LNCaP clone FGC (cell line): ENCODE data around the gene ECI2.

Experiments used
- DNase-seq: peaks from one replicate; pipeline ENCODE4 v3.0.0-alpha.2; 2011; ENCODE audit warnings: low read depth
- H3K4me3 ChIP-seq: 2 replicates; pipeline ENCODE4 v1.5.1; 2011; ENCODE audit warnings: mild to moderate bottlenecking, low read depth, low read length, control low read depth
- CTCF ChIP-seq: IDR thresholded peaks from 2 replicates; pipeline ENCODE4 v1.5.1; 2012; ENCODE audit warnings: mild to moderate bottlenecking; ENCODE audit not compliant: control insufficient read depth, insufficient read depth; ENCODE audit errors: extremely low read depth

Gene ECI2

DNA sequence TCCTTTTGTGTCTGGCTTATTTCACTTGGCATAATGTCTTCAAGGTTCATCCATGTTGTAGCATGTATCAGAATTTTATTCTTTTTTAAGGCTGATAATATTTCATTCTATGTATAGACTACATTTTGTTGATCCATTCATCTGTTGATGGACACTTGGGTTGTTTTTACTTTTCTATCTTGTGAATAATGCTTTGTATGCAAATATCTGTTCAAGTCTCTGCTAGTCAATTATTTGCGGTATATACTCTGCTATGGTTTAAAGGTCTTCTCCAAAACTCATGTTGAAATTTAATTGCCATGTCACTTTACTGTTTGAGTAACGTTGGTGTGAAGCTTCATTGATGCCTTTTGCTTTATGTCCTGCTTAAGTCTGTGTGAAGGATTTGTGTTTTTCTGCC lies 27.5 kb downstream of the ECI2 start:
- no peak overlapping the region for H3K4me3 ChIP-seq
- DNase-seq: no peak
- TF ChIP-seq CTCF: no peak

- no peak for DNase-seq
- no peak overlapping the region for H3K4me3 ChIP-seq
- TF ChIP-seq CTCF: no peak
Measured at GRCh38 chr6:4105980-4106536, 29.3 kb downstream of the ECI2 start.

DNA sequence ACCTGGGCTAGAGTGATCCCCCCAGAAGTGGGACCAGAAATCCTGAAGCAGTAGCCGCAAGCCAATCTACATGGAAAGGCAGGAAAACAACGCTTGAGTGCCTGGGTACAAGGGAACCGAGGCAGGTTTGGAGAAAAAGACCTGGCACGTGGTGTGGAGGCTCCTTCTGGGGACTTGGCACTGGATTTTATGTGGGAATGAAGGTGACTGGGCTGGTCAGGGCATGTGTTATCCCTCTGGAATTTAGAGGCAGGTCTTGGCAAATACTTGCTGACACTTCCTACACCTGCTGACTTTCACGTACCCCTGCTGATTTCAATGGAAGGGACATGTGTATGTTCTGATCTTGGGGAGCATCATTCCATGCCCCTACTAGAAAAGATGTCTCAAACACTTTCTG lies 31.4 kb downstream of the ECI2 start:
- H3K4me3 ChIP-seq: no peak overlapping the region
- TF ChIP-seq CTCF: no peak
- no peak for DNase-seq

- H3K4me3 ChIP-seq: no peak overlapping the region
- DNase-seq: peak; percentile 74
- TF ChIP-seq CTCF: no peak
Measured at GRCh38 chr6:4102687-4103244, 32.6 kb downstream of the ECI2 start.

DNA sequence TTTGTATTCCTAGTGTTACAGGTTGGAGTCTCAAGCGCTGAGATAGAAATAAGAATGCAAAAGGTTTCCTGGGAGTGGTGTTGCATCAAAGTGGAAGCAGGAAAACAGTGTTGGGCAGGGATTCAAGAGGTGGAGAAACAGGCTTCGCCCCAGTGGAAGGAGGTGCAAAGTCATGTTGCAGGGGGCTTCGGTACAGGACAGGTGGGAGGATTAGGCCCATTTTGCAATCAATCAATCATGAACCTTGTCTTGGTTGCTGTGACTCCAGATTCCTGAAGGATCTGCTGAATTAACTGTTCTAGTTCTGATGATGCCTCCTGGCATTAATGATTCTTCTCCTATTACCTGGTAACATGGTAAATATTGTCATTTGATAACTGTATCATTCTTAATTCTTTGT lies 34.1 kb downstream of the ECI2 start:
- H3K4me3 ChIP-seq: no peak overlapping the region
- no peak for TF ChIP-seq CTCF
- no peak for DNase-seq

GRCh38 chr6:4100655-4101054 lies 34.7 kb downstream of the ECI2 start:
- DNase-seq: no peak
- no peak for TF ChIP-seq CTCF
- H3K4me3 ChIP-seq: no peak overlapping the region

GRCh38 chr6:4093288-4093687 lies 42.1 kb downstream of the ECI2 start:
- DNase-seq: no peak

More at GRCh38 chr6:4093288-4093687, 42.1 kb downstream of the ECI2 start:
- no peak overlapping the region for H3K4me3 ChIP-seq
- TF ChIP-seq CTCF: no peak
